Motor neuron (in vitro differentiated cells): ENCODE data around the gene THAP4. TPM values are rescaled to one million over a fixed set of nuclear protein-coding genes. Genes with fewer than 3 reads are reported as not detected.
"Not testable (repeated sequence)": the region's sequence is repeated elsewhere in the genome, so short reads cannot be mapped to it uniquely, and the experiment has no call there.

Source experiments
- ATAC-seq, 8 experiments: fragments of 200-7000 bp; cut with Tn5 transposase; replicated peaks in 6 of 8; 2 replicates each; pipeline ENCODE4 v1.8.0; 2021; ENCODE audit warnings: mild to moderate bottlenecking in 8 of 8, moderate library complexity in 8 of 8
- H3K27ac ChIP-seq, 2 donors: fragments of 250-450 bp; sonication (Bioruptor Pico); 2 replicates each; pipeline ENCODE4 v1.9.0; 2021; ENCODE audit warnings: antibody characterized with exemption in 2 of 2, mild to moderate bottlenecking in 2 of 2, moderate library complexity in 1 of 2
- H3K4me1 ChIP-seq, 2 donors: fragments of 250-450 bp; sonication (Bioruptor Pico); replicated peaks in 1 of 2; 2 replicates each; pipeline ENCODE4 v1.6.1; 2021; ENCODE audit warnings: antibody characterized with exemption in 2 of 2, mild to moderate bottlenecking in 2 of 2, moderate library complexity in 1 of 2
- H3K4me3 ChIP-seq, 5 donors: fragments of 250-450 bp; sonication (Bioruptor Pico); 2 replicates each; pipeline ENCODE4 v1.9.0; 2021; ENCODE audit warnings: antibody characterized with exemption in 5 of 5, mild to moderate bottlenecking in 5 of 5, moderate library complexity in 4 of 5
- WGBS, 10 experiments: fragments of 450-650 bp; shearing (Covaris generic); methylation state at CpG; one replicate each; pipeline ENCODE4 v1.0.0; 2022; 5-methylcytosine and 5-hydroxymethylcytosine counted together
- in situ Hi-C, 9 experiments: fragments of 400-800 bp; cut with MboI; loops; one replicate each; pipeline ENCODE4 v1.15.0; 2021; ENCODE audit warnings: low sequenced_read_pairs in 9 of 9, low pct_unique_long_range_greater_than_20kb in 2 of 9; ENCODE audit not compliant: unreplicated experiment in 9 of 9
- total RNA-seq, 8 experiments: library from RNA; unstranded; fragments of 300-600 nt; gene quantifications; 2 replicates each; pipeline versions ENCODE4 v1.2.3 to v1.2.4, GENCODE V29; 2022

Gene THAP4
- total RNA-seq, 8 experiments from 2014 or later, result 39.2 to 72.1 (median 48.9) TPM

DNA sequence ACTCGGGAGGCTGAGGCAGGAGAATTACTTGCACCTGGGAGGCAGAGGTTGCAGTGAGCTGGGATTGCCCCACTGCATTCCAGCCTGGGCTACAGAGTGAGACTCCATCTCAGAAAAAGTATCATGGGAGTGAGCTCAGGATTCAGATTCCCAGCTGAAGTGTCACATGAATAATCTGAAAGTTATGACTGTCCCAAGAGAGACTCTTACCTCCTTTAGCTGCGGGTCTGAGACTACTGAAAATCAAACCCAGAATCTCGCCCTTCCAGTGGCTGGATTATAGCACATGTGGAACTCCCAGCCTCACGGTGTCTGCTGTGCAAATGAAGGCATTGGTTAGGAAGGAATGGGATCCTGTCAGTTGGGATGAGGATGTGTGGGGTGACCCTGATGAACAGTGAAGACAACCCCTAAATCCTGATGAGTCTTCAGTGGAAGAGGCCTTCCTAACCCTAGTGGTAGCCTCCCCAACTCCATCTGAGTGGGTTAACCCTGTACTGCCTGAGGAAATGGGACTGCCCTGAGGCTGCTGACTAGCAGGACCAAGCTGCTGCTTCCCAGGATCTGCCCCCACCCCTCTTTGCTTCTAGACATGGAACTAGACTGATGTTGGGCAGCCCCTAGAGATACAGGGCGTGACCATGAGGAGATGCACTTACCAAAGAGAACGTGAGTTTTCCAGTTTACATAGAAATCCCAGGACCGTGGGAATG lies 61.9 kb downstream of the THAP4 start:
- 72 to 100% (median 83%) methylated on average over 1 to 6 of the region's 7 CpGs; no CpG with 5 or more reads in 1 of the 10 experiments for WGBS, 10 experiments
- Histone ChIP-seq H3K4me1 (no peaks in the 10 kb centered on the region), H3K4me3 (no peak overlapping the region), H3K27ac (no peak overlapping the region)
- in situ Hi-C loops, result no loop called here
- peak in 1 of 8 experiments; percentile 6 for ATAC-seq

DNA sequence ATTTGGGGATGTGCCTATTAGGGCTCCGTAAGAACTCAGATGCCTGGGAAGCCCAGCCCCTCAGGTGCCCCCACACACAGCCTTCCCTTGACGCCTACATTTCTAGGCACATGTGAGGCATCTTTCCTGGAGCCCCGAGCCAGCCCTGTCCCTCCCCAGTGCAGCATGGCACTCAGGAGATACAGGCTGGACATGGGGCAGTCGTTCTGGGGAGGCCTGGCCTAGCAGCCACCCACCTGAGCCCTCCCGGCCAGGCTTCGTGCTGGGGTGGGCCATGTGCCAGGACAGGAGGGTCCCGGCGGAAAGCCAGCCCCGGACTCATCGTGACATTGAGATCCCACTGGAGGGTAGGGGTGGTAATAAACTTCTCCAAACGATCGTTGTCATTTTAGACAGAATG lies 63.2 kb downstream of the THAP4 start:
- in situ Hi-C loops, result no loop called here
- WGBS, 10 experiments, result 83 to 100% (median 96%) methylated on average over 2 to 4 of the region's 12 CpGs; no CpG with 5 or more reads in 6 of the 10 experiments
- Histone ChIP-seq H3K4me1 (no peaks in the 10 kb centered on the region), H3K27ac (no peak overlapping the region), H3K4me3 (no peak overlapping the region)
- ATAC-seq, result peak in 1 of 8 experiments; percentile 5

DNA sequence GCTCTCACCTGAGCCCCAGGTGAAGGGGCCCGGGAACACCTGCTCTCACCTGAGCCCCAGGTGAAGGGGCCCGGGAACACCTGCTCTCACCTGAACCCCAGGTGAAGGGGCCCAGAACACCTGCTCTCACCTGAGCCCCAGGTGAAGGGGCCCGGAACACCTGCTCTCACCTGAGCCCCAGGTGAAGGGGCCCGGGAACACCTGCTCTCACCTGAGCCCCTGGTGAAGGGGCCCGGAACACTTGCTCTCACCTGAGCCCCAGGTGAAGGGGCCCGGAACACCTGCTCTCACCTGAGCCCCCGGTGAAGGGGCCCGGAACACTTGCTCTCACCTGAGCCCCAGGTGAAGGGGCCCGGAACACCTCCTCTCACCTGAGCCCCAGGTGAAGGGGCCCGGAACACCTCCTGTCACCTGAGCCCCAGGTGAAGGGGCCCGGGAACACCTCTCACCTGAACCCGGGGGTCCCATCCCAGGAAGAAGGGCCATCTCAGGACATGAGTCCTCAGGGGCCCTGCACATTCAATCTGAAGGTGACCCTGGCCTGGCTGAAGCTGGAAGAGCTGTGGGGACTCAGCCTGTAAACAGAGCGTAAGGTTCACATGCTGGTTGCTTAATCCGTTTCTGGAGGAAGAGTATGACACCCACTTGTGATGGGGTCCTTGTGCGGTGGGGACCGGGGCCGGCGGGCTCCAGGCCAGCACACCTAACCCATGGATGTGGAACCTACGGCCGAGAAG lies 63.9 kb downstream of the THAP4 start:
- WGBS, 10 experiments, result 100% methylated on average over 1 to 2 of the region's 20 CpGs; no CpG with 5 or more reads in 7 of the 10 experiments
- H3K27ac ChIP-seq, in situ Hi-C loops, H3K4me3 ChIP-seq, H3K4me1 ChIP-seq: not testable (repeated sequence)
- peak in 2 of 8 experiments; percentile 3 to 38 for ATAC-seq

DNA sequence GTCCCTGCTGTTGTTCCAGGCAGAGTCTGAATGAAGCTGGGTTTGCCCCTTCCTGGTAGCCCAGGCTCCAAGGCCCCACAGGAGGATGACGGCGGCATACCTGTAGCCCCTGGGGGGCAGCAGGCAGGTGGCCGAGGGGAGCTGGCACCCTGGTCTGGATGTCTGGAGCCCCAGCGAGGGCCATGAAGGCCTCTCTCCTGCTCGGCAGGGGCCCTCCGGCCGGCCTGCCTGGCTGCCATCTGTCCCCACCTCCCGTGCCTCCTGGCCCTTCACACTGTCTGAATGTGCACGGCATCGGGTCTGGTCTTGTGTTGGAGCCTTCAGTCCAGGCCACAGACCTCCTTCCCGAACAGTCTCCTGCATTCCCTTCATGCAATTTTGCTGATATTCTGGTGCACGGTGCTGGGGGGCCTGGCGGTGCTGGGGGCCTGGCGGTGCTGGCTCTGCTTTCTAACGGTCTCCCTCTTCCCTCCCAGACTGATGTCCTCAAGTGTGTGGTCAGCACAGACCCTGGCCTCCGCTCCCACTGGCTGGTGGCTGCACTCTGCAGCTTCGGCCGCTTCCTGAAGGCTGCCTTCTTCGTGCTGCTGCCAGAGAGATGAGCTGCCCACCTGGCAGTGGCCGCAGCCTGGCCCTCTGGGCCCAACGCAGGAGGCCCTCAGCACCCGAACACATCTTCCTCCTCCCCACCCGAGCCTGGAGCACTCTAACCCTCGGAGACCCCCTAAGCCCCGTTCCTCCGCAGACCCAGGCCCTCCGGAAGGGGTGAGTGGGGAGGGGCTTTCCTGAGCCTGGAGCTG lies 64.9 kb downstream of the THAP4 start:
- in situ Hi-C loops, result no loop called here
- H3K4me3 ChIP-seq, result no peak overlapping the region
- ATAC-seq, result peak in 2 of 8 experiments; percentile 11 to 25
- no peaks in the 10 kb centered on the region for H3K4me1 ChIP-seq
- 50 to 88% (median 87%) methylated on average over 1 to 9 of the region's 27 CpGs; no CpG with 5 or more reads in 5 of the 10 experiments for WGBS, 10 experiments
- H3K27ac ChIP-seq, result no peak overlapping the region

DNA sequence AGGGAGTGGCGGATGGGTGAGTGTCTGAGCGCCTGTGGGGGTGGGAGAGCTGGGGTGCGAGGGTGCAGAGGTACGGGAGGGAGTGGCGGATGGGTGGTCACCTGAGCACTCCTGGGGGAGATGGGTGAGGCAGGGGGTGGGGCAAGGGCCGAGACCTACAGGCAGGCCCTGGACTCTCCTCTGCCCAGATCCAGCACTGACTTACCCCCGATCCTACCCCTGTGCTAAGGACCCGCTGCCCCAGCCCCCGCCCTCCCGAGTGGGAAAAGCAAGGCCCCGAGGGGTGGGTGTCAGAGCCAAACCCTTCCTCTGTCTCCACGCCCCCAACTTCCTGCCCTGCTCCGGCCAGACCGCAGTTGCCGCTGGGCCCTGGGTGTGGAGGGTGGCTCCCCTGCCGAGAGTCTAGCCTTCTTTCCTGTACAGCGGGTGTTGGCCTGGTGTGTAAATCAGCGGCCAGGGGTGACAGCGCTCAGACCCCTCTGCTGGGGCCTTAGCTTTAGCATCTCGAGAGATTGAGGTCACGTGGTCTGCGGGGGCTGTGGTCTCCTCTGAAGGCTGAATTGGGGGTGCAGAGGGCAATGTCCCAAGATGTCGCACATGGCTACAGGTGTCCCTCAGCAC lies 65.9 kb downstream of the THAP4 start:
- in situ Hi-C loops, result no loop called here
- no peak overlapping the region for H3K4me3 ChIP-seq
- H3K4me1 ChIP-seq, result no peaks in the 10 kb centered on the region
- H3K27ac ChIP-seq, result no peak overlapping the region
- ATAC-seq, result peak in 3 of 8 experiments; percentile 77 to 84 (median 79)
- WGBS, 10 experiments, result 80 to 100% methylated on average over 1 to 2 of the region's 23 CpGs; no CpG with 5 or more reads in 8 of the 10 experiments

DNA sequence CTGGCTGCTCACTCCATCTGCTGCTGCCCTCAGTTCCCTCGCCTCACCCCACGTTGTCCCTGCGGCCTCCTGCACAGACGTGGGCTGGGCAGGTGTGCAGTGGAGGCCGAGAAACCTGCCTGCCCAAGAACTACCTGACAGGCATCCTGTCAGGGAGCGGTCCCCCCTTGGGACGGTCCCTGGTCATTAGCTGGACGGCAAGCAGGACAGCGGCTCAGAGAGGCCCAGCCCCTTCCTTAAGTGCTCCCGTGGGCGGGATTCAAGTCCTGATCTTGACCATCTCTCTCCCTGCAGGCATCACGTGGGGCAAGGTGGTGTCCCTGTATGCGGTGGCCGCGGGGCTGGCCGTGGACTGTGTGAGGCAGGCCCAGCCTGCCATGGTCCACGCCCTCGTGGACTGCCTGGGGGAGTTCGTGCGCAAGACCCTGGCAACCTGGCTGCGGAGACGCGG lies 67.1 kb downstream of the THAP4 start:
- H3K27ac ChIP-seq, result no peak overlapping the region
- WGBS, 10 experiments, result 59 to 80% methylated on average over 1 to 4 of the region's 23 CpGs; no CpG with 5 or more reads in 8 of the 10 experiments
- no peaks in the 10 kb centered on the region for H3K4me1 ChIP-seq
- H3K4me3 ChIP-seq, result no peak overlapping the region
- in situ Hi-C loops, result no loop called here
- ATAC-seq, result peak in 1 of 8 experiments; percentile 8

- no peak for ATAC-seq
- Histone ChIP-seq H3K27ac (no peak overlapping the region), H3K4me1 (no peaks in the 10 kb centered on the region), H3K4me3 (no peak overlapping the region)
- in situ Hi-C loops, result no loop called here
- WGBS, 10 experiments, result 80 to 100% (median 95%) methylated on average over 1 to 3 of the region's 4 CpGs; no CpG with 5 or more reads in 3 of the 10 experiments
Measured at GRCh38 chr2:241568726-241569125, 68.2 kb downstream of the THAP4 start.

GRCh38 chr2:241567776-241568175 lies 69.2 kb downstream of the THAP4 start:
- Histone ChIP-seq H3K27ac (no peak overlapping the region), H3K4me3 (no peak overlapping the region), H3K4me1 (no peaks in the 10 kb centered on the region)
- in situ Hi-C loops, result no loop called here
- no peak for ATAC-seq
- WGBS, 10 experiments, result 90 to 100% (median 92%) methylated on average over 1 to 4 of the region's 8 CpGs; no CpG with 5 or more reads in 5 of the 10 experiments

- H3K4me3 ChIP-seq, H3K27ac ChIP-seq, in situ Hi-C loops, ATAC-seq, H3K4me1 ChIP-seq: not testable (repeated sequence)
- 89 to 97% (median 93%) methylated on average over 3 to 6 of the region's 15 CpGs; no CpG with 5 or more reads in 5 of the 10 experiments for WGBS, 10 experiments
Measured at GRCh38 chr2:241567266-241567665, 69.7 kb downstream of the THAP4 start.

- no peak overlapping the region for H3K4me3 ChIP-seq
- no peak overlapping the region for H3K27ac ChIP-seq
- in situ Hi-C loops, result no loop called here
- WGBS, 10 experiments, result 60 to 100% (median 91%) methylated on average over 1 to 4 of the region's 7 CpGs; no CpG with 5 or more reads in 3 of the 10 experiments
- no peak for ATAC-seq
- H3K4me1 ChIP-seq, result peaks cover 0 to 2% of the 10 kb centered on the region in 2 donors
Measured at GRCh38 chr2:241566468-241566867, 70.5 kb downstream of the THAP4 start.

DNA sequence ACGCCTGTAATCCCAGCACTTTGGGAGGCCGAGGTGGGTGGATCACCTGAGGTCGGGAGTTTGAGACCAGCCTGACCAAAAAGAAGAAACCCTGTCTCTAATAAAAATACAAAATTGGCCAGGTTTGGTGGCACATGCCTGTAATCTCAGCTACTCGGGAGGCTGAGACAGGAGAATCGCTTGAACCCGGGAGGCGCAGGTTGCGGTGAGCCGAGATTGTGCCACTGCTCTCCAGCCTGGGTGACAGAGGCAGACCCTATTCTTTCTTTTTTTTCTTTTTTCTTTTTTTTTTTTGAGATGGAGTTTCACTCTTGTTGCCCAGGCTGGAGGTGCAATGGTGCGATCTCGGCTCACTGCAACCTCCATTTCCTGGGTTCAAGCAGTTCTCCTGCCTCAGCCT lies 70.9 kb downstream of the THAP4 start:
- in situ Hi-C loops, H3K4me1 ChIP-seq, H3K27ac ChIP-seq, ATAC-seq, H3K4me3 ChIP-seq: not testable (repeated sequence)
- WGBS, 10 experiments, result 72 to 100% (median 95%) methylated on average over 1 to 11 of the region's 11 CpGs; no CpG with 5 or more reads in 1 of the 10 experiments

GRCh38 chr2:241565411-241565810 lies 71.5 kb downstream of the THAP4 start:
- in situ Hi-C loops, result no loop called here
- H3K4me3 ChIP-seq, result no peak overlapping the region
- ATAC-seq, result no peak
- H3K4me1 ChIP-seq, result peaks cover 0 to 6% of the 10 kb centered on the region in 2 donors
- H3K27ac ChIP-seq, result no peak overlapping the region
- WGBS, 10 experiments, result 53 to 80% (median 57%) methylated on average over 1 to 2 of the region's 10 CpGs; no CpG with 5 or more reads in 7 of the 10 experiments
